Measurements from ENCODE around the gene PRR5. TPM values are rescaled to one million over a fixed set of nuclear protein-coding genes. Genes with fewer than 3 reads are reported as not detected.

The PRR5 gene
- total and polyA plus RNA-seq, 2 of the 13 experiments (the other 11 are each of a cell fraction or from before 2014, with no cell fraction given): 11.6 to 27.5 TPM

DNA sequence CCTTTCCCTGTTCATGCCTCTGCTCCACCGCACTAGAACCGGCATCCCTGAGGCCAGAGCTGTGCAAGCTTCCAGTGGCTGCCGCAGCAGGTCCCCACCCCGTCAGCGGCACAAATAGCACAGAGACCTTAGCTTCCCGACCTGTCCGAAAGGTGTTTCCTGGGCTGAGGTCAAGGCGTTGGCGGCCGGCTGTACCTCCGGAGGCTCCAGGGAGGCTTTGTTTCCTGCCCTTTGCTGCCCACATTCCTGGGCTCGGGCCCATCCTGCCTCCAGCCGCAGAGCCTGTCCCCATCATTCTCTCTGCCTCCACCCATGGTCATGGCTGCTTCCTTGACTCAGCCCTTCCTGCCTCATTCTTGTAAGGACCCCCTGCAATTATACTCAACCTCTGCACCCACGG, 81.6 kb downstream of the PRR5 start:
- FAIRE-seq (no peak), ATAC-seq (no peak), DNase-seq (ENCODE audit: low spot score) (no peak)
- no TSS peak for BruUV-seq (replicated peaks)
- no peaks in the 10 kb centered on the region for H3K79me2 ChIP-seq (ENCODE audit: insufficient read depth, low read length)
- in situ Hi-C loops (cut with HindIII; ENCODE audit: extremely low pct_ligation_motif_present, low pct_unique_long_range_greater_than_20kb) (no loop called here), intact Hi-C loops (cut with micrococcal nuclease; ENCODE audit: unreplicated experiment) (no loop called here)
- peaks cover 2 to 5% of the 10 kb centered on the region in 2 experiments; a peak in 2 of 5 replicates for H3K27me3 ChIP-seq (ENCODE audit: control insufficient read depth in 1 of 2, insufficient read depth in 2 of 2, low read length in 2 of 2)
- H3K4me2 ChIP-seq (ENCODE audit: low read depth, low read length): no peak overlapping the region
- no peaks in the 10 kb centered on the region for H3K36me3 ChIP-seq (replicated peaks in 1 of 2; ENCODE audit: control insufficient read depth in 1 of 2, insufficient read depth in 2 of 2, low read length in 2 of 2)
- no peak overlapping the region for H2AFZ ChIP-seq (ENCODE audit: low read length)
- TF ChIP-seq NFYC (CRISPR knock-in tag; IDR thresholded peaks at IDR 0.05) (no peak), ZNF331 (CRISPR knock-in tag; IDR thresholded peaks at IDR 0.05) (no peak), GABPA (IDR thresholded peaks at IDR 0.05; ENCODE audit: low read depth, low read length) (no peak), GABPA (CRISPR knock-in tag; IDR thresholded peaks at IDR 0.05; ENCODE audit: low read depth) (no peak), U2AF1 (optimal IDR thresholded peaks at IDR 0.05; ENCODE audit: low read depth, low read length) (no peak), ZMYM4 (CRISPR knock-in tag; IDR thresholded peaks at IDR 0.05) (no peak), HNRNPL (IDR thresholded peaks at IDR 0.05; ENCODE audit: low read depth, low read length) (no peak)
- TF ChIP-seq, protein P1, sequence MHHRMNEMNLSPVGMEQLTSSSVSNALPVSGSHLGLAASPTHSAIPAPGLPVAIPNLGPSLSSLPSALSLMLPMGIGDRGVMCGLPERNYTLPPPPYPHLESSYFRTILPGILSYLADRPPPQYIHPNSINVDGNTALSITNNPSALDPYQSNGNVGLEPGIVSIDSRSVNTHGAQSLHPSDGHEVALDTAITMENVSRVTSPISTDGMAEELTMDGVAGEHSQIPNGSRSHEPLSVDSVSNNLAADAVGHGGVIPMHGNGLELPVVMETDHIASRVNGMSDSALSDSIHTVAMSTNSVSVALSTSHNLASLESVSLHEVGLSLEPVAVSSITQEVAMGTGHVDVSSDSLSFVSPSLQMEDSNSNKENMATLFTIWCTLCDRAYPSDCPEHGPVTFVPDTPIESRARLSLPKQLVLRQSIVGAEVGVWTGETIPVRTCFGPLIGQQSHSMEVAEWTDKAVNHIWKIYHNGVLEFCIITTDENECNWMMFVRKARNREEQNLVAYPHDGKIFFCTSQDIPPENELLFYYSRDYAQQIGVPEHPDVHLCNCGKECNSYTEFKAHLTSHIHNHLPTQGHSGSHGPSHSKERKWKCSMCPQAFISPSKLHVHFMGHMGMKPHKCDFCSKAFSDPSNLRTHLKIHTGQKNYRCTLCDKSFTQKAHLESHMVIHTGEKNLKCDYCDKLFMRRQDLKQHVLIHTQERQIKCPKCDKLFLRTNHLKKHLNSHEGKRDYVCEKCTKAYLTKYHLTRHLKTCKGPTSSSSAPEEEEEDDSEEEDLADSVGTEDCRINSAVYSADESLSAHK (CRISPR knock-in tag; IDR thresholded peaks at IDR 0.05; ENCODE audit: borderline replicate concordance): no peak
- WGBS (ENCODE audit: low lambda C conversion rate): 28% methylated on average over 5 of the region's 14 CpGs
- H3K9me3 ChIP-seq (ENCODE audit: low read length): no peaks in the 10 kb centered on the region
- H3K9ac ChIP-seq (ENCODE audit: insufficient read depth, low read depth, low read length): no peak overlapping the region
- H3K4me3 ChIP-seq (replicated peaks in 1 of 3; ENCODE audit: insufficient read depth in 1 of 3, low read depth in 2 of 3, low read length in 3 of 3): no peak overlapping the region
- no peak overlapping the region for H3K27ac ChIP-seq (ENCODE audit: extremely low read length, insufficient read depth, low read length)
- H3K4me1 ChIP-seq (ENCODE audit: insufficient read depth, low read length): no peaks in the 10 kb centered on the region
- POLR2A ChIA-PET: no interaction called here
- no peaks in the 10 kb centered on the region for H4K20me1 ChIP-seq (ENCODE audit: insufficient read depth, low read length)
- CTCF ChIA-PET (ENCODE audit: low intra/inter-chr PET ratio, low total read pairs): no interaction called here

DNA sequence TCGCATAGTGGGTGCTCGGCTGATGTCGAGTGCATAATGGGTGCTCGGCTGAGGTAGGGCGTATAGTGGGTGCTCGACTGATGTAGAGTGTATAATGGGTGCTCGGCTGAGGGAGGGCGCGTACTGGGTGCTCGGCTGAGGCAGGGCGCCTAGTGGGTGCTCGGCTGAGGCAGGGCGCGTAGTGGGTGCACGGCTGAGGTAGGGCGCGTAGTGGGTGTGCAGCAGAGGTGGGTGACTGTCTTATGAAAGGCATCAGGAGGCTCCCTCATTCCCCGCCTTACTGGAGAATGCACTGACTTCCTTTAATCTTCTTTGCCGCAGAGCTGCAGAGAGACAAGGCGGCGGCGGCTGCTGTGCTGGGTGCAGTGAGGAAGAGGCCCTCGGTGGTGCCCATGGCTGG, 84.1 kb downstream of the PRR5 start:
- Histone ChIP-seq H3K36me3 (replicated peaks in 1 of 2; ENCODE audit: control insufficient read depth in 1 of 2, insufficient read depth in 2 of 2, low read length in 2 of 2) (no peaks in the 10 kb centered on the region), H3K27ac (ENCODE audit: extremely low read length, insufficient read depth, low read length) (no peak overlapping the region), H3K27me3 (ENCODE audit: control insufficient read depth in 1 of 2, insufficient read depth in 2 of 2, low read length in 2 of 2) (peaks cover 2 to 5% of the 10 kb centered on the region in 2 experiments; a peak in 2 of 5 replicates), H4K20me1 (ENCODE audit: insufficient read depth, low read length) (no peaks in the 10 kb centered on the region), H3K4me3 (replicated peaks in 1 of 3; ENCODE audit: insufficient read depth in 1 of 3, low read depth in 2 of 3, low read length in 3 of 3) (no peak overlapping the region), H3K4me2 (ENCODE audit: low read depth, low read length) (no peak overlapping the region), H2AFZ (ENCODE audit: low read length) (no peak overlapping the region), H3K9me3 (ENCODE audit: low read length) (no peaks in the 10 kb centered on the region), H3K4me1 (ENCODE audit: insufficient read depth, low read length) (no peaks in the 10 kb centered on the region), H3K79me2 (ENCODE audit: insufficient read depth, low read length) (no peaks in the 10 kb centered on the region), H3K9ac (ENCODE audit: insufficient read depth, low read depth, low read length) (no peak overlapping the region)
- WGBS (ENCODE audit: low lambda C conversion rate): 75% methylated on average over 17 of the region's 23 CpGs
- intact Hi-C loops (cut with micrococcal nuclease; ENCODE audit: unreplicated experiment): no loop called here
- no peak for DNase-seq (ENCODE audit: low spot score)
- no peak for FAIRE-seq
- in situ Hi-C loops (cut with HindIII; ENCODE audit: extremely low pct_ligation_motif_present, low pct_unique_long_range_greater_than_20kb): no loop called here
- BruUV-seq (replicated peaks): no TSS peak
- ChIA-PET POLR2A (no interaction called here), CTCF (ENCODE audit: low intra/inter-chr PET ratio, low total read pairs) (no interaction called here)
- no peak for ATAC-seq
- TF ChIP-seq, protein P2, sequence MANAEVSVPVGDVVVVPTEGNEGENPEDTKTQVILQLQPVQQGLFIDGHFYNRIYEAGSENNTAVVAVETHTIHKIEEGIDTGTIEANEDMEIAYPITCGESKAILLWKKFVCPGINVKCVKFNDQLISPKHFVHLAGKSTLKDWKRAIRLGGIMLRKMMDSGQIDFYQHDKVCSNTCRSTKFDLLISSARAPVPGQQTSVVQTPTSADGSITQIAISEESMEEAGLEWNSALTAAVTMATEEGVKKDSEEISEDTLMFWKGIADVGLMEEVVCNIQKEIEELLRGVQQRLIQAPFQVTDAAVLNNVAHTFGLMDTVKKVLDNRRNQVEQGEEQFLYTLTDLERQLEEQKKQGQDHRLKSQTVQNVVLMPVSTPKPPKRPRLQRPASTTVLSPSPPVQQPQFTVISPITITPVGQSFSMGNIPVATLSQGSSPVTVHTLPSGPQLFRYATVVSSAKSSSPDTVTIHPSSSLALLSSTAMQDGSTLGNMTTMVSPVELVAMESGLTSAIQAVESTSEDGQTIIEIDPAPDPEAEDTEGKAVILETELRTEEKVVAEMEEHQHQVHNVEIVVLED (CRISPR knock-in tag; IDR thresholded peaks at IDR 0.05; ENCODE audit: borderline replicate concordance): no peak
- TF ChIP-seq, protein P3, sequence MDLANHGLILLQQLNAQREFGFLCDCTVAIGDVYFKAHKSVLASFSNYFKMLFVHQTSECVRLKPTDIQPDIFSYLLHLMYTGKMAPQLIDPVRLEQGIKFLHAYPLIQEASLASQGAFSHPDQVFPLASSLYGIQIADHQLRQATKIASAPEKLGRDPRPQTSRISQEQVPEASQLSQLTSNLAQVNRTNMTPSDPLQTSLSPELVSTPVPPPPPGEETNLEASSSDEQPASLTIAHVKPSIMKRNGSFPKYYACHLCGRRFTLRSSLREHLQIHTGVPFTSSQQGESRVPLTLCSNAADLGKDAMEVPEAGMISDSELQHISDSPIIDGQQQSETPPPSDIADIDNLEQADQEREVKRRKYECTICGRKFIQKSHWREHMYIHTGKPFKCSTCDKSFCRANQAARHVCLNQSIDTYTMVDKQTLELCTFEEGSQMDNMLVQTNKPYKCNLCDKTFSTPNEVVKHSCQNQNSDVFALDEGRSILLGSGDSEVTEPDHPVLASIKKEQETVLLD (CRISPR knock-in tag; IDR thresholded peaks at IDR 0.05; ENCODE audit: low read depth): no peak
- TF ChIP-seq, protein P4, sequence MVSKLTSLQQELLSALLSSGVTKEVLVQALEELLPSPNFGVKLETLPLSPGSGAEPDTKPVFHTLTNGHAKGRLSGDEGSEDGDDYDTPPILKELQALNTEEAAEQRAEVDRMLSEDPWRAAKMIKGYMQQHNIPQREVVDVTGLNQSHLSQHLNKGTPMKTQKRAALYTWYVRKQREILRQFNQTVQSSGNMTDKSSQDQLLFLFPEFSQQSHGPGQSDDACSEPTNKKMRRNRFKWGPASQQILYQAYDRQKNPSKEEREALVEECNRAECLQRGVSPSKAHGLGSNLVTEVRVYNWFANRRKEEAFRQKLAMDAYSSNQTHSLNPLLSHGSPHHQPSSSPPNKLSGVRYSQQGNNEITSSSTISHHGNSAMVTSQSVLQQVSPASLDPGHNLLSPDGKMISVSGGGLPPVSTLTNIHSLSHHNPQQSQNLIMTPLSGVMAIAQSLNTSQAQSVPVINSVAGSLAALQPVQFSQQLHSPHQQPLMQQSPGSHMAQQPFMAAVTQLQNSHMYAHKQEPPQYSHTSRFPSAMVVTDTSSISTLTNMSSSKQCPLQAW (CRISPR knock-in tag; IDR thresholded peaks at IDR 0.05): no peak
- TF ChIP-seq SRSF1 (optimal IDR thresholded peaks at IDR 0.05; ENCODE audit: low read depth, low read length): no peak
- no peak for TF ChIP-seq ZNF335 (CRISPR knock-in tag; IDR thresholded peaks at IDR 0.05)
